Endodermal cell (in vitro differentiated cells): Measurements from ENCODE around the gene SLC35A3. TPM values are rescaled to one million over a fixed set of nuclear protein-coding genes. Genes with fewer than 3 reads are reported as not detected.

Experiments used
- DNase-seq: peaks from one replicate; pipeline ENCODE4 v3.0.0-alpha.2; 2017
- H3K27ac ChIP-seq: 2 replicates; pipeline ENCODE4 v1.5.1; 2013; ENCODE audit warnings: mild to moderate bottlenecking, low read depth, low read length, moderate library complexity
- H3K27me3 ChIP-seq: 2 replicates; pipeline ENCODE4 v1.6.1; 2013; ENCODE audit warnings: mild to moderate bottlenecking, low read length, moderate library complexity; ENCODE audit not compliant: insufficient read depth, control insufficient read depth, poor library complexity, severe bottlenecking
- H3K36me3 ChIP-seq: 2 replicates; pipeline ENCODE4 v1.7.0; 2013; ENCODE audit warnings: mild to moderate bottlenecking, low read length, moderate library complexity; ENCODE audit not compliant: control insufficient read depth, insufficient read depth
- H3K4me1 ChIP-seq: one replicate; pipeline ENCODE4 v1.7.0; 2013; ENCODE audit warnings: low read length; ENCODE audit not compliant: control insufficient read depth, insufficient read depth
- H3K4me3 ChIP-seq: 2 replicates; pipeline ENCODE4 v1.5.1; 2013; ENCODE audit warnings: mild to moderate bottlenecking, low read length, moderate library complexity
- H3K9ac ChIP-seq: 2 replicates; pipeline ENCODE4 v1.6.1; 2013; ENCODE audit warnings: mild to moderate bottlenecking, low read length, moderate library complexity; ENCODE audit not compliant: poor library complexity, severe bottlenecking; ENCODE audit errors: extremely low read depth
- H3K9me3 ChIP-seq: 2 replicates; pipeline ENCODE4 v1.6.1; 2013; ENCODE audit warnings: mild to moderate bottlenecking, low read length, moderate library complexity; ENCODE audit not compliant: control insufficient read depth
- H3K27ac Mint-ChIP-seq: 2 replicates; pipeline ENCODE4 v1.8.0; 2020; ENCODE audit warnings: mixed read lengths
- H3K27me3 Mint-ChIP-seq: 2 replicates; pipeline ENCODE4 v1.8.0; 2021; ENCODE audit warnings: mild to moderate bottlenecking, mixed read lengths; ENCODE audit not compliant: insufficient read depth
- H3K36me3 Mint-ChIP-seq: 2 replicates; pipeline ENCODE4 v1.8.0; 2020; ENCODE audit warnings: low read depth, mixed read lengths
- H3K4me1 Mint-ChIP-seq: 2 replicates; pipeline ENCODE4 v1.8.0; 2020; ENCODE audit warnings: mixed read lengths
- H3K4me3 Mint-ChIP-seq: 2 replicates; pipeline ENCODE4 v1.8.0; 2020; ENCODE audit warnings: mild to moderate bottlenecking, moderate library complexity, mixed read lengths
- H3K9me3 Mint-ChIP-seq: 2 replicates; pipeline ENCODE4 v1.8.0; 2020; ENCODE audit warnings: mild to moderate bottlenecking, mixed read lengths
- WGBS, 2 experiments: methylation state at CpG; one replicate each; pipeline versions ENCODE4 v1.1.5 to v1.1.7; 2013; ENCODE audit warnings: missing lambda C conversion rate in 2 of 2, mixed read lengths in 1 of 2; ENCODE audit not compliant: insufficient coverage in 1 of 2, insufficient read length in 1 of 2; 5-methylcytosine and 5-hydroxymethylcytosine counted together
- total RNA-seq, 2 donors: library from RNA; stranded (reverse); fragmentation: NEBNext Ultra II Directional in 1 of 2; extraction: Animal tissue kit (Norgen Biotek cat#: 25700) in 1 of 2; gene quantifications; 2 replicates in 1 of 2; 3 replicates in 1 of 2; pipeline ENCODE4 v1.2.1, GENCODE V29; 2021
- TF ChIP-seq, protein P1 (sequence below): fragments of 200-600 bp; sonication (generic); conservative IDR thresholded peaks from 2 replicates; pipeline ENCODE4 v1.5.0; 2021; ENCODE audit warnings: antibody characterized with exemption, mild to moderate bottlenecking

SLC35A3 gene
- total RNA-seq, 2 donors from 2014 or later = 41.2 to 47.0 TPM

DNA sequence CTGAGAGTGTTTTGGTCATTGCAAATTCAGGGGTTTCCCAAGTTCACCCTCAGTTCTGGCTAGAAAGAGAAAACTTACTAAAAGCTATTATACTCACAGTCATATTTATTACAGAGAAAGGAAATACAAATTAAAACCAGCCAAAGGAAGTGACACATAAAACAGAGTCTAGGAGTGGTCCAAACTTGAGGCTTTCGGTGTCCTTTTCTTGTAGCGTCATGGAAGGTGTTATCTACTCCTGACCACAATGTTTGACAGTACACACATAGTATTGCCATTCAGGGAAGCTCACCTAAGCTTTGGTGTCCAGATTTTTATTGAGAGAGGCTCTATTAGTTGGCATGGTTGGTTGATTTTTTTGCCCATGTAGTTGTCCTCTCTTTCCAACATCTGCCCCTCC lies 59.0 kb downstream of the SLC35A3 start:
- Mint-ChIP-seq H3K9me3 (no peaks in the 10 kb centered on the region), H3K4me1 (no peaks in the 10 kb centered on the region), H3K4me3 (no peak overlapping the region), H3K27ac (no peak overlapping the region), H3K36me3 (peaks cover 12% of the 10 kb centered on the region), H3K27me3 (no peaks in the 10 kb centered on the region)
- H3K4me3 ChIP-seq = no peak overlapping the region
- 92 to 100% methylated on average over 1 to 2 of the region's 2 CpGs for WGBS, 2 experiments
- H3K27me3 ChIP-seq = no peaks in the 10 kb centered on the region
- no peak for DNase-seq
- H3K9ac ChIP-seq = no peak overlapping the region
- no peak overlapping the region for H3K27ac ChIP-seq
- no peaks in the 10 kb centered on the region for H3K9me3 ChIP-seq
- H3K4me1 ChIP-seq = no peaks in the 10 kb centered on the region
- peaks cover 35% of the 10 kb centered on the region for H3K36me3 ChIP-seq
- TF ChIP-seq, protein P1, sequence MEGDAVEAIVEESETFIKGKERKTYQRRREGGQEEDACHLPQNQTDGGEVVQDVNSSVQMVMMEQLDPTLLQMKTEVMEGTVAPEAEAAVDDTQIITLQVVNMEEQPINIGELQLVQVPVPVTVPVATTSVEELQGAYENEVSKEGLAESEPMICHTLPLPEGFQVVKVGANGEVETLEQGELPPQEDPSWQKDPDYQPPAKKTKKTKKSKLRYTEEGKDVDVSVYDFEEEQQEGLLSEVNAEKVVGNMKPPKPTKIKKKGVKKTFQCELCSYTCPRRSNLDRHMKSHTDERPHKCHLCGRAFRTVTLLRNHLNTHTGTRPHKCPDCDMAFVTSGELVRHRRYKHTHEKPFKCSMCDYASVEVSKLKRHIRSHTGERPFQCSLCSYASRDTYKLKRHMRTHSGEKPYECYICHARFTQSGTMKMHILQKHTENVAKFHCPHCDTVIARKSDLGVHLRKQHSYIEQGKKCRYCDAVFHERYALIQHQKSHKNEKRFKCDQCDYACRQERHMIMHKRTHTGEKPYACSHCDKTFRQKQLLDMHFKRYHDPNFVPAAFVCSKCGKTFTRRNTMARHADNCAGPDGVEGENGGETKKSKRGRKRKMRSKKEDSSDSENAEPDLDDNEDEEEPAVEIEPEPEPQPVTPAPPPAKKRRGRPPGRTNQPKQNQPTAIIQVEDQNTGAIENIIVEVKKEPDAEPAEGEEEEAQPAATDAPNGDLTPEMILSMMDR = no peak

DNA sequence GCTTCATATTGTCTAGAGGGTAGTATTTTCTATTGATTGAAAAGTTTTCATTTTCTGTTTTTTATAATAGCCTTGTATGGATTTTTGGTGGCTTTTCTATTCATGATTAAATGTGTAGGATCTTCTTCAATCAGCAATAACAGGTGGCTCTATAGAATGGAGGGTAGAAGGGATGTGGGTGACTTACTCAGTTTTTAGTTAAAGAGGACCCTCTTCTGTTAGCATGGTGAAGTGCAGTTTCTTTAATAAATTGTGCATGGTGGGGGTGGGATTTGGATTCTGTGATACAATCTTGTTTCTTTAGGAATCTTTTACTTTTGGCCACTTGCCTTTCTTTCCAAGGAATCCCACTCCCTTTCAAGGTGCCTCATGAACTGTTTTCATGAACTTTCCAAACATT lies 64.7 kb downstream of the SLC35A3 start:
- no peak overlapping the region for H3K4me3 Mint-ChIP-seq
- Histone ChIP-seq H3K9ac (no peak overlapping the region), H3K27ac (no peak overlapping the region), H3K4me1 (no peaks in the 10 kb centered on the region), H3K36me3 (no peaks in the 10 kb centered on the region), H3K9me3 (no peaks in the 10 kb centered on the region), H3K27me3 (no peaks in the 10 kb centered on the region), H3K4me3 (peak overlapping the region; percentile 95)
- H3K27ac Mint-ChIP-seq = peak overlapping the region; percentile 56
- no peaks in the 10 kb centered on the region for H3K9me3 Mint-ChIP-seq
- DNase-seq = no peak
- no peaks in the 10 kb centered on the region for H3K27me3 Mint-ChIP-seq
- H3K4me1 Mint-ChIP-seq = peaks cover 11% of the 10 kb centered on the region
- TF ChIP-seq, protein P1 = peak; percentile 70
- peaks cover 6% of the 10 kb centered on the region for H3K36me3 Mint-ChIP-seq

DNA sequence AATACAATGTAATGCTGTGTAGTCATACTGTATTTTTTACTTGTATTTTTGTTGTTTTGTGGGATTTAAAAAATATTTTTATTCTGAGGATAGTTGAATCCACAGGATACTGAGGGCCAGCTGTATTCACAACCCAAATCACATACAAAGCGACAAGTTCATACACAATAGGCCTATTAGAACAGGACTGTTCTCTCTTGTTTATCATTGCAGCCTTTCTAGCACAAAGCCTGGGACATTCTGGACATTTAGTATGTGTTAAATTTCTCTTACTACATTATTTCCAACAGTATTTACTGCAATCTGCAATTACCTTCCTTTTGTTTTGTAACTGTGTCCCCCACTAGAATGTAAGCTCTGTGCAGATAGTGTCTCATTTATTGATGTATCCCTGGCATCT lies 65.4 kb downstream of the SLC35A3 start:
- TF ChIP-seq, protein P1 = no peak
- peaks cover 16% of the 10 kb centered on the region for H3K4me1 Mint-ChIP-seq
- H3K4me1 ChIP-seq = no peaks in the 10 kb centered on the region
- no peaks in the 10 kb centered on the region for H3K36me3 ChIP-seq
- no peaks in the 10 kb centered on the region for H3K27me3 Mint-ChIP-seq
- DNase-seq = no peak
- H3K4me3 ChIP-seq = peak overlapping the region; percentile 95
- H3K27ac ChIP-seq = peak overlapping the region; percentile 6
- WGBS, 2 experiments = 92 to 100% methylated on average over 1 of the region's 1 CpG
- no peaks in the 10 kb centered on the region for H3K9me3 ChIP-seq
- no peak overlapping the region for H3K9ac ChIP-seq
- H3K9me3 Mint-ChIP-seq = no peaks in the 10 kb centered on the region
- no peaks in the 10 kb centered on the region for H3K27me3 ChIP-seq
- peak overlapping the region; percentile 94 for H3K4me3 Mint-ChIP-seq
- peaks cover 6% of the 10 kb centered on the region for H3K36me3 Mint-ChIP-seq
- H3K27ac Mint-ChIP-seq = peak overlapping the region; percentile 58
